Measurements from ENCODE around the gene TMEM60. TPM values are rescaled to one million over a fixed set of nuclear protein-coding genes. Genes with fewer than 3 reads are reported as not detected.

The TMEM60 gene
- total and polyA plus RNA-seq, 2 donors (not counting 1 experiment from before 2014, with no cell fraction given) = 5.0 to 20.4 TPM

- Histone ChIP-seq H3K9me3 (ENCODE audit: control extremely low read depth in 1 of 3, control insufficient read depth in 2 of 3, insufficient read depth in 1 of 3, low read length in 2 of 3) (no peaks in the 10 kb centered on the region), H3K27ac (ENCODE audit: low read length in 2 of 2) (no peak overlapping the region), H2AFZ (ENCODE audit: insufficient read depth, low read depth, low read length, poor library complexity, severe bottlenecking) (no peak overlapping the region), H3K27me3 (replicated peaks in 1 of 4; ENCODE audit: control extremely low read depth in 1 of 4, control insufficient read depth in 3 of 4, insufficient read depth in 4 of 4, low read length in 3 of 4) (no peaks in the 10 kb centered on the region), H3K4me2 (replicated peaks; ENCODE audit: low read depth, low read length, poor library complexity, severe bottlenecking) (no peak overlapping the region), H3K4me1 (ENCODE audit: control insufficient read depth in 2 of 2, insufficient read depth in 2 of 2, low read length in 2 of 2) (peaks cover 8% of the 10 kb centered on the region in 2 donors), H3K36me3 (replicated peaks in 1 of 2; ENCODE audit: control extremely low read depth in 1 of 2, control insufficient read depth in 1 of 2, extremely low read depth in 1 of 2, insufficient read depth in 2 of 2, low read length in 1 of 2) (peaks cover 3 to 9% of the 10 kb centered on the region in 2 experiments), H3K9ac (ENCODE audit: low read length) (no peak overlapping the region), H4K20me1 (ENCODE audit: control insufficient read depth, insufficient read depth, low read length, poor library complexity, severe bottlenecking) (peaks cover 15% of the 10 kb centered on the region), H3K4me3 (ENCODE audit: control extremely low read depth in 1 of 5, extremely low read depth in 1 of 5, insufficient read depth in 1 of 5, low read depth in 2 of 5, low read length in 4 of 5) (no peak overlapping the region), H3K79me2 (ENCODE audit: control insufficient read depth, insufficient read depth, low read length) (peaks cover 34% of the 10 kb centered on the region)
- ChIA-PET POLR2A (interaction anchor here (0.6 kb wide), 1 partner anchor 16 kb away, joined by 3 read pairs; no protein-coding TSS in a partner anchor), CTCF (interaction anchor here (0.6 to 1.1 kb wide), 3 partner anchors 139 to 142 kb away, joined by 3 to 4 read pairs (median 3); no protein-coding TSS in a partner anchor)
- H3K4me3 Mint-ChIP-seq = no peak overlapping the region
- H3K4me1 Mint-ChIP-seq = peaks cover 27% of the 10 kb centered on the region
- DNase-seq = no peak
- no CpG with 5 or more reads among the region's 2 CpGs for WGBS (ENCODE audit: insufficient coverage)
- no peak for ATAC-seq (ENCODE audit: low read depth)
- H3K27ac Mint-ChIP-seq = no peak overlapping the region
- no peaks in the 10 kb centered on the region for H3K9me3 Mint-ChIP-seq (ENCODE audit: insufficient read depth)
- intact Hi-C loops (cut with micrococcal nuclease) = no loop called here
- TF ChIP-seq EZH2 (IDR thresholded peaks at IDR 0.05; ENCODE audit: borderline replicate concordance, insufficient read depth, low read depth, low read length, poor library complexity, severe bottlenecking) = no peak
- TF ChIP-seq, protein P1, sequence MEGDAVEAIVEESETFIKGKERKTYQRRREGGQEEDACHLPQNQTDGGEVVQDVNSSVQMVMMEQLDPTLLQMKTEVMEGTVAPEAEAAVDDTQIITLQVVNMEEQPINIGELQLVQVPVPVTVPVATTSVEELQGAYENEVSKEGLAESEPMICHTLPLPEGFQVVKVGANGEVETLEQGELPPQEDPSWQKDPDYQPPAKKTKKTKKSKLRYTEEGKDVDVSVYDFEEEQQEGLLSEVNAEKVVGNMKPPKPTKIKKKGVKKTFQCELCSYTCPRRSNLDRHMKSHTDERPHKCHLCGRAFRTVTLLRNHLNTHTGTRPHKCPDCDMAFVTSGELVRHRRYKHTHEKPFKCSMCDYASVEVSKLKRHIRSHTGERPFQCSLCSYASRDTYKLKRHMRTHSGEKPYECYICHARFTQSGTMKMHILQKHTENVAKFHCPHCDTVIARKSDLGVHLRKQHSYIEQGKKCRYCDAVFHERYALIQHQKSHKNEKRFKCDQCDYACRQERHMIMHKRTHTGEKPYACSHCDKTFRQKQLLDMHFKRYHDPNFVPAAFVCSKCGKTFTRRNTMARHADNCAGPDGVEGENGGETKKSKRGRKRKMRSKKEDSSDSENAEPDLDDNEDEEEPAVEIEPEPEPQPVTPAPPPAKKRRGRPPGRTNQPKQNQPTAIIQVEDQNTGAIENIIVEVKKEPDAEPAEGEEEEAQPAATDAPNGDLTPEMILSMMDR (IDR thresholded peaks at IDR 0.05) = no peak
- no peaks in the 10 kb centered on the region for H3K27me3 Mint-ChIP-seq
Measured at GRCh38 chr7:77791956-77792355, 6.3 kb downstream of the TMEM60 start.

- Mint-ChIP-seq H3K4me1 (peaks cover 20% of the 10 kb centered on the region), H3K4me3 (no peak overlapping the region), H3K27me3 (no peaks in the 10 kb centered on the region), H3K27ac (no peak overlapping the region), H3K9me3 (ENCODE audit: insufficient read depth) (no peaks in the 10 kb centered on the region)
- H3K4me3 ChIP-seq (ENCODE audit: control extremely low read depth in 1 of 5, extremely low read depth in 1 of 5, insufficient read depth in 1 of 5, low read depth in 2 of 5, low read length in 4 of 5) = no peak overlapping the region
- TF ChIP-seq EZH2 (IDR thresholded peaks at IDR 0.05; ENCODE audit: borderline replicate concordance, insufficient read depth, low read depth, low read length, poor library complexity, severe bottlenecking) = no peak
- ChIA-PET POLR2A (interaction anchor here (0.6 to 0.7 kb wide), 2 partner anchors 16 to 51 kb away, joined by 3 read pairs; no protein-coding TSS in a partner anchor), CTCF (interaction anchor here (0.6 kb wide), 1 partner anchor 32 kb away, joined by 3 read pairs; no protein-coding TSS in a partner anchor)
- no peak overlapping the region for H3K9ac ChIP-seq (ENCODE audit: low read length)
- no CpG with 5 or more reads among the region's 6 CpGs for WGBS (ENCODE audit: insufficient coverage)
- DNase-seq (no peak), ATAC-seq (ENCODE audit: low read depth) (no peak)
- H3K36me3 ChIP-seq (replicated peaks in 1 of 2; ENCODE audit: control extremely low read depth in 1 of 2, control insufficient read depth in 1 of 2, extremely low read depth in 1 of 2, insufficient read depth in 2 of 2, low read length in 1 of 2) = peaks cover 3 to 9% of the 10 kb centered on the region in 2 experiments
- H3K79me2 ChIP-seq (ENCODE audit: control insufficient read depth, insufficient read depth, low read length) = peaks cover 28% of the 10 kb centered on the region
- H3K27me3 ChIP-seq (replicated peaks in 1 of 4; ENCODE audit: control extremely low read depth in 1 of 4, control insufficient read depth in 3 of 4, insufficient read depth in 4 of 4, low read length in 3 of 4) = no peaks in the 10 kb centered on the region
- H4K20me1 ChIP-seq (ENCODE audit: control insufficient read depth, insufficient read depth, low read length, poor library complexity, severe bottlenecking) = peaks cover 12% of the 10 kb centered on the region
- no peaks in the 10 kb centered on the region for H3K9me3 ChIP-seq (ENCODE audit: control extremely low read depth in 1 of 3, control insufficient read depth in 2 of 3, insufficient read depth in 1 of 3, low read length in 2 of 3)
- intact Hi-C loops (cut with micrococcal nuclease) = no loop called here
- peaks cover 1 to 2% of the 10 kb centered on the region in 2 donors for H3K4me1 ChIP-seq (ENCODE audit: control insufficient read depth in 2 of 2, insufficient read depth in 2 of 2, low read length in 2 of 2)
- no peak overlapping the region for H3K27ac ChIP-seq (ENCODE audit: low read length in 2 of 2)
- no peak overlapping the region for H3K4me2 ChIP-seq (replicated peaks; ENCODE audit: low read depth, low read length, poor library complexity, severe bottlenecking)
- no peak overlapping the region for H2AFZ ChIP-seq (ENCODE audit: insufficient read depth, low read depth, low read length, poor library complexity, severe bottlenecking)
Measured at GRCh38 chr7:77791336-77791735, 6.9 kb downstream of the TMEM60 start.

Measured in B cell (primary cell).